IMR-90 (cell line): ENCODE results near the gene CYFIP2.

Experiments used
- MXI1 ChIP-seq: IDR thresholded peaks from 2 replicates; pipeline ENCODE4 v1.6.1; 2012; ENCODE audit warnings: low read depth, mild to moderate bottlenecking, low read length, moderate library complexity, borderline replicate concordance
- TF ChIP-seq, protein P1 (sequence below): conservative IDR thresholded peaks from 2 replicates; pipeline ENCODE4 v1.5.1; 2012; ENCODE audit warnings: mild to moderate bottlenecking, low read depth, low read length, improper control_type of control experiment
- TF ChIP-seq, protein P2 (sequence below): fragments of 150-350 bp; IDR thresholded peaks from 2 replicates; pipeline ENCODE4 v1.6.1; 2016; ENCODE audit warnings: low read depth, mild to moderate bottlenecking, low read length, moderate library complexity, borderline replicate concordance
- TF ChIP-seq, protein P3 (sequence below): fragments of 150-350 bp; IDR thresholded peaks from 2 replicates; pipeline ENCODE4 v1.6.1; 2017; ENCODE audit warnings: mild to moderate bottlenecking, antibody characterized with exemption, low read length, low read depth

DNA sequence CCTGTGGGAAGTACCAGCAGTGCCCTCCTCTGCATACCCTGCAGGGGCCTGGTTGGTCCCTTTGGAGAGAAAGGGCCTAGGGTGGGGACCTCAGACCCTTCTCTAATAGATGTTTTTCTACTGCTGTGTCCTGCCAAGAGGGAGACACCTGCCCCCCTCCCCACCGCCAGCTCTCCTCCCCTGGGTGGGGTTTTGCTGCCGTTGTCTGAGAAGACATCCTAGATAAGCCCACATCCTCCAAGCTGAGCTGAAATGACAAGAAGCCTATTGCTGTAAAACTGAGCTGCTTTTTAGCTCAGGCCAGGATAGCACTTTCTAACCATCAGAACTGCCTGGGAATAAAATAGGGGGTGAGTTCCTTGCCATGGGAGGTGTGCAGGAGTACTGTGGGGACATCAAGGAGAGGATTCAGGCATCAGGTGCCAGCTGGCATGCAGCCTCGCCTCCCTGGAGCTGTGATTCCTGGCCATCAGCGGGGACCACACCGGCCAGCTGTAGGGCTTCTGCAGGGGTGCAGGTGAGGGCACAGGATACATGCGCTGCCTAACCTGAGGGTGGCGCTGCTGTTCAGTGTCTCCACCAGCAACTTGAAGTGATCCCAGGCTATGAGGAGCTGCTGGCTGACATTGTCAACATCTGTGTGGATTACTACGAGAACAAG, 37.9 kb downstream of the CYFIP2 start:
- TF ChIP-seq, protein P1, sequence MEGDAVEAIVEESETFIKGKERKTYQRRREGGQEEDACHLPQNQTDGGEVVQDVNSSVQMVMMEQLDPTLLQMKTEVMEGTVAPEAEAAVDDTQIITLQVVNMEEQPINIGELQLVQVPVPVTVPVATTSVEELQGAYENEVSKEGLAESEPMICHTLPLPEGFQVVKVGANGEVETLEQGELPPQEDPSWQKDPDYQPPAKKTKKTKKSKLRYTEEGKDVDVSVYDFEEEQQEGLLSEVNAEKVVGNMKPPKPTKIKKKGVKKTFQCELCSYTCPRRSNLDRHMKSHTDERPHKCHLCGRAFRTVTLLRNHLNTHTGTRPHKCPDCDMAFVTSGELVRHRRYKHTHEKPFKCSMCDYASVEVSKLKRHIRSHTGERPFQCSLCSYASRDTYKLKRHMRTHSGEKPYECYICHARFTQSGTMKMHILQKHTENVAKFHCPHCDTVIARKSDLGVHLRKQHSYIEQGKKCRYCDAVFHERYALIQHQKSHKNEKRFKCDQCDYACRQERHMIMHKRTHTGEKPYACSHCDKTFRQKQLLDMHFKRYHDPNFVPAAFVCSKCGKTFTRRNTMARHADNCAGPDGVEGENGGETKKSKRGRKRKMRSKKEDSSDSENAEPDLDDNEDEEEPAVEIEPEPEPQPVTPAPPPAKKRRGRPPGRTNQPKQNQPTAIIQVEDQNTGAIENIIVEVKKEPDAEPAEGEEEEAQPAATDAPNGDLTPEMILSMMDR = peak; percentile 8; the same call in 1 of the 2 replicates
- TF ChIP-seq, protein P2, sequence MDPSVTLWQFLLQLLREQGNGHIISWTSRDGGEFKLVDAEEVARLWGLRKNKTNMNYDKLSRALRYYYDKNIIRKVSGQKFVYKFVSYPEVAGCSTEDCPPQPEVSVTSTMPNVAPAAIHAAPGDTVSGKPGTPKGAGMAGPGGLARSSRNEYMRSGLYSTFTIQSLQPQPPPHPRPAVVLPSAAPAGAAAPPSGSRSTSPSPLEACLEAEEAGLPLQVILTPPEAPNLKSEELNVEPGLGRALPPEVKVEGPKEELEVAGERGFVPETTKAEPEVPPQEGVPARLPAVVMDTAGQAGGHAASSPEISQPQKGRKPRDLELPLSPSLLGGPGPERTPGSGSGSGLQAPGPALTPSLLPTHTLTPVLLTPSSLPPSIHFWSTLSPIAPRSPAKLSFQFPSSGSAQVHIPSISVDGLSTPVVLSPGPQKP = no peak
- TF ChIP-seq, protein P3, sequence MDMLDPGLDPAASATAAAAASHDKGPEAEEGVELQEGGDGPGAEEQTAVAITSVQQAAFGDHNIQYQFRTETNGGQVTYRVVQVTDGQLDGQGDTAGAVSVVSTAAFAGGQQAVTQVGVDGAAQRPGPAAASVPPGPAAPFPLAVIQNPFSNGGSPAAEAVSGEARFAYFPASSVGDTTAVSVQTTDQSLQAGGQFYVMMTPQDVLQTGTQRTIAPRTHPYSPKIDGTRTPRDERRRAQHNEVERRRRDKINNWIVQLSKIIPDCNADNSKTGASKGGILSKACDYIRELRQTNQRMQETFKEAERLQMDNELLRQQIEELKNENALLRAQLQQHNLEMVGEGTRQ = no peak
- no peak for TF ChIP-seq MXI1
